GM21717 (cell line): ENCODE results near the gene CD6.

Experiments used
- ATAC-seq: cut with Tn5 transposase; IDR thresholded peaks from one replicate; pipeline ENCODE4 v1.9.1; 2021; ENCODE audit warnings: mild to moderate bottlenecking, moderate library complexity; ENCODE audit not compliant: unreplicated experiment

The CD6 gene

DNA sequence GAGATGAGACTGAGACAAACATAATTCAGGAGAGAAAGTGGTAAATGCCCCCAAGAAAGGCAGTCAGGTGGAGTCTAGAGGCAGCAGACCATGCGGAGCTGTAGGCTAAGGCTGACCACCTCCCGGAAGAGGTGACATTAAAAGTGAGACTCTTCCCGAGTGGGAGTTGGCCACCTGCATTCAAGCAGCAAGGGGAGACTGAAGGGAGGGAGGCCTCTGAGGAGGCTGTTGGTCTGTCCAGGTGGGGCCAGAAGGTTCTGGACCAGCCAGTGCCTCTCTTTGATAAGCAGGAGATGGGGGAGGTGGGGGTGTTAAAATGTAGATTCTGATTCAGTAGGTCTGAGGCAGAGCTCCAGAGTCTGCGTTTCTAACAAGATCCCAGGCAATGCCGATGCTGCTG is 37.5 kb downstream of the CD6 start:
- no peak for ATAC-seq

DNA sequence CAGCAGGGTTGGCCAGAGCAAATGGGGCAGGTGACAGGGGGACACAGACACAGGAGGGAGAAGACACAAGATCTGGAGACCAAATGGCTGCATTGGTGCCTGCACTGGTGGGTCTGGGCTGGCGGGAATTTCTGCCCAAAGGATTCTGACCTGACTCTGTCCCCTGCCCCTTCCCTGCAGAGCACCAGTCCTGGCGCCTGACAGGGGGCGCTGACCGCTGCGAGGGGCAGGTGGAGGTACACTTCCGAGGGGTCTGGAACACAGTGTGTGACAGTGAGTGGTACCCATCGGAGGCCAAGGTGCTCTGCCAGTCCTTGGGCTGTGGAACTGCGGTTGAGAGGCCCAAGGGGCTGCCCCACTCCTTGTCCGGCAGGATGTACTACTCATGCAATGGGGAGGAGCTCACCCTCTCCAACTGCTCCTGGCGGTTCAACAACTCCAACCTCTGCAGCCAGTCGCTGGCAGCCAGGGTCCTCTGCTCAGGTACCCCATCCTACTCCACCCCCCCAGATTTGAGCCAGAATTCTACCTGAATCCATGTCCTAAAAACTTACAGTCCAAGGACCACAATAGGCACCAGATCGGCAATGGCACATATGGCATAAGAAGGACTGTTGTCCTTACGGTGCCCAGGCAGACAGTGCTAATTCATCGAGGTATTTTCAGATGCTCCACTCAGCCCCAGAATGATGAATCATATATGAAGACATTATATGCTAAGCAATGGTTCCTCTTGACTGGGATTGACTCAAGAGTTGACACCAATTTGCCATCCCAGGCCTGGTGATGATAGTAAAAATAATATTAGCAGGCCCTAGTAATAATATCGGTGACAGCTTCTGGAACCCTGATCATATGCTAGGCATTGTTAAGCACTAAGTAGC is 38.2 kb downstream of the CD6 start:
- no peak for ATAC-seq

DNA sequence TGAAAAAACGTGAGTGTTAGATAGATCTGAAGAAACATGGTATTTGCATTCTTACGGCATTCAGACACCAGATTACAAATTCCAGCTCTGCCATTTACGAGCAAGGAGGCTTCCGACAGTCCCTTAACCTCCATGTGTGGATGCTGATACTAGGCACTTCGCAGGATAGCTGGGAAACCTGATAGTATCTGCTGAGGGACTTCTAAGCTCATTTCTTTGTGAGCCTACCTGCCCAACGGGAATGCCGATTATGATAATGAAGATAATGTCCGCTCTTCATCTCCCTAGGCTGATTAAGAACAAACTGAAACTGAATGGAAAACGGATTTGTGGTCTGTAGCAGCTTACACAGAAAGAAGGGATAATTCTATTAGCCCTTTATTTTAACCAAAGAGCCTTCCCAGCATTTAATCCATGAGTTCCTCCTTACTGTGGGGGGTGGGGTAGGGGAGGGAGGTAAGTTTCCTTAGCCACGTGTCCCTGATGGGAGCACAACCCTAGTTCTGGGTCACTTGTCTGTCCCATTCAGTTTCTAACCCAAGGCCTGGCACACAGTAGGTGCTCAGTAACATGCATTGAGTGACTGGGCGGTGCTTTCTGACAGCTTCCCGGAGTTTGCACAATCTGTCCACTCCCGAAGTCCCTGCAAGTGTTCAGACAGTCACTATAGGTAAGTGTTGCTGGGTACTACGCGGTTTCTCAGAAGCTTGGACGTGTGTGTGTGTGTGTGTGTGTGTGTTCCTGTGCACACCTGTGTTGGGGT is 39.2 kb downstream of the CD6 start:
- ATAC-seq: no peak

DNA sequence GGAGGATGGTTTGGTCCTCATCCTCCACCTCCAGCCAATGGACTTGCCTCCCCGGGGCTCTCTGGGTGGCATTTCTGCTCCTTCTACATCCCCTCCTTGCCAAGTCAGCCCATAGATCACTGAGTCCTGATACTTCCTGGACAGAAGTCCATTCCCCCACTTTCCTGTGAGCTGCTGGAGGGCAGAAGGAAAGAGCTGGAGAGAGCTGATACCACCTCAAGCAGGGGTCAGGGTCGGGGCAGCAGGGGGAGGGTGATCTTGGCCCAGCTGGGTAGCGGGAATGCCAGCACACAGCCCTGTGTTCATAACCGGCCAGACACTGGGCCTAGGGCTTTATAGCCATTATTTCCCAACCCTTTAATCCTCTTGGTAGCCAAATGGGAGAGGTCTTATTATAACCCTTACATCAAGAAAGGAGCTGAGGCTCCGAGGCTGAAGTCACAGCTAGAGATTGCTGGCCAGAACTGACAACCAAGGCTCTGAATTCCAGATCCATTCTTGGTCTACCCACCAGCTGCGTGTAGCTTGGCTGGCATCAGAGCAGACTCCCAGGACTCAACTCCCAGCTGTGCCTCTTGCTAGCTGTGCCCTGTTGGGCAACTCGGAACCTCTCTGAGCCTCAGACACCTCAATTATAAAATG is 39.9 kb downstream of the CD6 start:
- no peak for ATAC-seq

DNA sequence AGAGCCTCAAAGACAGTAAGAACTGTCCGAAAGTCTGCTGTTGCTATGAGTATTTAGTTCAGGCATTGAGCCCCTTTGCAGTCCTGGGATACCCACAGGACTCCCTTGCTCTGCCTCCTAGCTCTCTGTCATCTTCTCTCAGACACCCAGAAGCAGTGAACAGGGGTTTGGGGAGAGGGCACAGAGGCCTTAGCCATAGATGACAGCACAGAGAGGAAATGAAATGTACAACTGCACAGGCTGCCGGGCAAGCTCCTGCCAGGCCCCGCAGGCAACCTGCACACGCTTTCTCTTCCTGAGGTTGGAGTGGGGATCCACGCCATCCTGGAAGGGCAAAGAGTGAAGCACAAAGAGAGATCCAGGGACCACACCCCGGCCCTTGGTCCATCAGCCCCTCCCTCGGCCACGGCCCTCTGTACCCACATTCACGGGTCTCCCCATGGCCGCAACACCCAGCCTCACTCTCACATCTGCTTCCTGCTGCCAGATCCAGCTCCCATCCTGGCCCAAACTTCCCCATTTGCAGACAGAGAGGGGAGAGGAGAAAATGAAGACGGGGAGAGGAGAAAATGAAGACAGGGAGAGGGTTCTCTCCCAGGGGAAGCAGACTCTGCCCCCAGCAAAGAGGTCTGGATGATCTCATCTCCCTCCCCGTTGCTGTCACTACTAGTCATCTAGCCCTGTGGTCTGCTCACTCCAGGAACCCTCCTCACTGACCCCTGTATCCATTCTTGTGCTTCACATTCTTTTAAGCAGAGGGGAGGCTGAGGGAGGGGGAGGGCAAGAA is 40.7 kb downstream of the CD6 start:
- ATAC-seq: no peak

GRCh38 chr11:61012737-61013215 is 41.3 kb downstream of the CD6 start:
- ATAC-seq: no peak

- no peak for ATAC-seq
Measured at GRCh38 chr11:61018059-61018458, 46.6 kb downstream of the CD6 start.

DNA sequence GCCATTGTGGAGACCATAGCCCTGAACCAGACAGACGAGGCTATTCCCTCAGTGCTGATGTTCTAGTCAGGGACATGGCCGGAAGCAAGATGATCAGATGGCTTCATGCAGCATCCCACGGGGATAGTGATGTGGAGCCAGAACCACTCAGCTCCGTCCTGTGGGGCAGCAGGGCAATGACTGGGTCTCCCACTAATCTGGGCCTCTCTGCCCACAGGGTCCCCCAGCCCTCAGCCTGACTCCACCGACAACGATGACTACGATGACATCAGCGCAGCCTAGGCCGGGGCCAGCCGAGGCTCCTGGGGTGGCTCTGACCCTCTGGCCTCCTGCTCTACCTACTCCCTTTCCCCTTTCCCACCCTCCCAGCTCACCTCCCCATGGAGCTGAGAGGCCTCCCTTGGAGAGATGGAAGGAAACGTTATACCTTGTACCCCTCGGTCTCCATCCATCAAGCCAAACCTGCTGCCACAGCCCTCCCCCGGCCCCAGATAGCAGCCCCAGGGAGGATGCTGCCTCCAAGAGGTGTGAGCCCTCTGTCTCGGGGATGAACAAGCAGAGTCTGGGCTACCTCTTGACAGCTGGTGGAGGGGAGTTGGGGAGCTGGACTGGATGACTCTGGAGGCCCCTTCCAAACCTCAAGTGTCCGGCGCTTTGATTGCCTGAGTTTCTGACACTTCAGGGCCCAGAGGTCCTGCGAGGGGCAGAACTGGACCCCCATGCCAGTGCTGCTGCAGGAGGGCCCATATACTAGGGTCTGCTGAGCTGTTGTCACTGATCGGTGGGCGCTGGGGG is 47.8 kb downstream of the CD6 start:
- ATAC-seq: no peak

GRCh38 chr11:61019832-61020405 is 48.4 kb downstream of the CD6 start:
- no peak for ATAC-seq

DNA sequence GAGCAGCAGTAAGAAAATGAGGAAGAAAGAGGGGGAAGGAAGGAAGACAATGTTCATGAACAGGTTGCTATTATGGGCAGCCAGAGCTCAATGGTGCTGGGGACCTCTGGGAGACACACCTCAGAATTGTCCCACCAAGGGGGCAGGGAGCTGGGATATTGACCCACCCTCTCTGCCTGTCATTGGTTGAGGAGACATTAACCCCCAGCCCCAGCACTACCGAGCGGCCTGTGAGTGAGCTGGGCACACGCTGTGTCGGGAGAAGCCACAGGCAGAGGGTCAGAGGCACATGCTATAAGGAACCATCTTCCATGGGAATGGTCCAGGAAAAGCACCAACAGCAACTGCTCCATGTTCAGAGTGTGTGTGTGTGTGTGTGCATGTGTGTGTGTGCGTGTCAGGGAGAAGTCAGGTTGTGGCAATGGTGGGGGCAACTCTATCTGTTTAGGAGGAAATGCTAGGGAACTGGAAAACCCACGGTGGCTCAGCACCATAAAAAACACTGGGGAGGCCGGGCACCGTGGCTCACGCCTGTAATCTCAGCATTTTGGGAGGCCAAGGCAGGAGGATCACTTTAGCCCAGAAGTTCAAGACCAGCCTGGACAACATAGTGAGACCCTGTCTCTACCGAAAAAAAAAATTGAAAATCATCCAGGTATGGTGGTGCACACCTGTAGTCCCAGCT is 49.2 kb downstream of the CD6 start:
- no peak for ATAC-seq

GRCh38 chr11:61021661-61022212 is 50.3 kb downstream of the CD6 start:
- no peak for ATAC-seq

- no peak for ATAC-seq
Measured at GRCh38 chr11:61022311-61023085, 51.0 kb downstream of the CD6 start.

DNA sequence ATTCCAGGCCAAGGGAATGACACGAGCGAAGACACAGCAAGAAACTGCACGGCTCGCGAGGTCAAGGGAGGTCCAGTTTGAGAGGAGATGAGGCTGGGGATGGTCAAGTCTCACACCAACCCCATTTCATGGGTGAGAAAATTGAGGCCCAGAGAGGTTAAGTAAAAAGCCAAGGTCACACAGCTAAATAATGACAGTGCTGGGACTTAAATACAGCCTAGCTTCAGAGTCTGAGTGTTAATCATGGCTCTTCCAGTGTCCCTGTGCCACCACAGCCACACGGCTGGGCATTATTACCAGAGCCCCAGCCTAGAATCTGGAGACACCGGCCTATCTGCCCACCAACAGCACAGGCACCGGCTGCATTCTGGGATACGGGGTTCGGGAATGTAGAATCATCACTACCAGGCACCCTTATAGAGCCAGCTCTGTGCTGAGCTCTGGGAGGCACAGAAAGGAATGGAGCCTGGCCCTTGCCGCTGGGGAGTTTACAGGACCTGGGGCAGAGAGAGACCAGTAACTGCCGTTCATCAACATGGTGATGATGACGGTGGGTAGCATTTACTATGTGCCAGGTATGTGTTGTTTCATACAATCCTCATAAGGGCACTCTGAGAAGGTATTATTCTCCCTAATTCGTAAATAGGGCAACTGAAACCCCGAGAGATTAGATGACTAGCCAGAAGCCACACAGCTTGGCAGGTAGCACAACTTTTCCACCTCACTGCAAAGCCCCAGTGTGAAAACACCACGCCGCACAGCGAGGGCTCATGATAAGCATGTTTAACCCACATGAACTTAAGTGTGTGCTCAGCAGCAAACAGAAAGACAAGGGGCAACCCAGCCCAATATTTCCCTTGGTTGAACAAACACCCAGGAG is 51.8 kb downstream of the CD6 start:
- ATAC-seq: no peak

DNA sequence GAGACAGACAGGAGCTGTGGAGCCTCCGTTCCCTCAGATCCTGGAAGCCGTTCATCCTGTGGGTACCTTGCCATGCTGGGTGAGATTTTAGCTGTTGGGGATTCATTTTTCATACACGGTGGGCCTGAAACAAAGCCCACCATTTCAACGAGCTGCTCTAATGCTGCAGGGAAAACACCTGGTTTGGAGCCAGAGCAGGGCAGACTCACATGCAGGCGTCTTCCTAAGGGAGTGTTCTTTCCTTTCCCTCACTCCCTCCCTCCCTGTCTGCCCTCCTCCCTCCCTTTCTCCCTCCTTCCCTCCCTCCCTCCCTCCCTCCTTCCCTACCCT is 52.5 kb downstream of the CD6 start:
- no peak for ATAC-seq

DNA sequence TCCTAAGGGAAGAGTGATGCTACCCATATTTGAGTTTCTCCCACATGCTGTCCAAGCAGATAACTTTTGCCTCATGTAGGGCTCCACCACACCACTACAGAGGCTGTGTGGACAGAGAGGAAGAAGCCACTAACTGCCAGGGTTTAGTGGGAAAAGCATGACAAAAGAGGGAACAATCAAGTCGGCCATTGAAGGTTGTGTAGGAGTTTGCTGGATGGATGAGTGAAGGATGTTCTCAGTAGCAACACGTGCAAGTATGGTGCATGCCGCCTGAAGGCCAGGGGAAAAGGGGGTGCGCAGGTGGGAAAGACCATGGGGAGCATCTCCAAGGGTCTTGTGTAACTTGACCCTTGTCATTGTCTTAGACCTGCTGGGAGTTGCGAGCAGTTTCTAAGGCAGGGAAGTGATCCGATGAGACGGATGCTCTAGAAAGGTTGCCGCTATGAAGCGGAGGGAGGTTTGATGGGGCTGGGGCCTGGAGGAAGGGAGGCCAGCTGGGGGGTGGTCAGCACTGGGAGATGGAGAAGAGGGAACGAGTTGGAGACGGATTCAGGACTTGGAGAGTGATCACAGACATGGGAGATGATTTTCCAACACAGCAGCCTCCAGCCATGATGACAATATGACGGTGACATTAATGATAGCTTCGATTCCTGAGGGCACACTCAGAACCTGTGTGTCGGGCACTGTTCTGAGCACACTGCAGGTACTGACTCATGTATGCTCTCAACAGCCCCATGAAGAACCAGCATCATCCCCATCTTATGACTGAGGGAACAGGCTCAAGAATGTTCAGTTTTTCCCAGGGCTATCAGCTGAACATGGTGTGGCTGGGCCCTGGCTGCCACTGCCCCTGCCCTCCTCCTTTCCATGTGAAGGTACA is 53.7 kb downstream of the CD6 start:
- ATAC-seq: no peak

DNA sequence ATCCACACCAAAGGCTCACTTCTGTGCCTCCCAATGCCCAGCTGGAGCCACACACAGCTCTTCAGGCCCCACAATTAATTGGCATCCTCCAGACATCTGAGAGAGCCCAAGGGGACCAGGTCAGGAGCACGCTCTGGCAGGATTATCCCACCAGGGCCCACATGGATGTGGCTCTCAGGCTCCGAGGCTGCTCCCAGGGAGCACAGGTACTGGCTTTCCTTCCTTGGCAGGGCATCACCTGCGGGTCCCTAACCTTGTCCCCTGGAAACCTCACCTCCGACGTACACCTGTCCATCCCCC is 54.3 kb downstream of the CD6 start:
- ATAC-seq: no peak
